Superior temporal gyrus (tissue), 1 donor: ENCODE measurements around the gene JAK2.

ENCODE experiments used
- DNase-seq: peaks from one replicate; pipeline ENCODE4 v3.0.0-alpha.2; 2016; ENCODE audit errors: extremely low spot score

The JAK2 gene

GRCh38 chr9:5140151-5140550 is 155.1 kb downstream of the JAK2 start:
- DNase-seq: no peak

GRCh38 chr9:5144217-5144616 is 159.1 kb downstream of the JAK2 start:
- no peak for DNase-seq

- DNase-seq: no peak
These were observed 161.2 kb downstream of the JAK2 start for GRCh38 chr9:5146241-5146640.
